Activated naive CD8-positive, alpha-beta T cell treated with anti-CD3 and anti-CD28 coated beads, Interleukin-2, amount 10 ng/mL, durations not matched to agents 7 days and 5 days (primary cell): ENCODE results near the gene CKS1B. TPM values are rescaled to one million over a fixed set of nuclear protein-coding genes. Genes with fewer than 3 reads are reported as not detected.

Source experiments
- ATAC-seq: fragments of 150-1000 bp; cut with Tn5 transposase; one replicate; pipeline ENCODE4 v1.10.0; 2021; ENCODE audit warnings: low read depth, moderate library complexity
- POLR2A ChIA-PET: fragments of 350-600 bp; sonication (Branson Sonifier 250); formaldehyde crosslinking; loops from one replicate; lab custom pipeline; 2021; ENCODE audit warnings: antibody characterized with exemption; lab: Charles Lee
- DNase-seq: peaks from one replicate; pipeline ENCODE4 v3.0.0; 2021
- H3K27ac Mint-ChIP-seq: one replicate; pipeline ENCODE4 v1.8.0; 2022; ENCODE audit warnings: mild to moderate bottlenecking, mixed read lengths
- H3K27me3 Mint-ChIP-seq: one replicate; pipeline ENCODE4 v1.8.0; 2022; ENCODE audit warnings: mild to moderate bottlenecking, moderate library complexity, mixed read lengths
- H3K36me3 Mint-ChIP-seq: one replicate; pipeline ENCODE4 v1.8.0; 2021; ENCODE audit warnings: mild to moderate bottlenecking, mixed read lengths
- H3K4me1 Mint-ChIP-seq: one replicate; pipeline ENCODE4 v1.8.0; 2021; ENCODE audit warnings: mixed read lengths
- H3K4me3 Mint-ChIP-seq: one replicate; pipeline ENCODE4 v1.8.0; 2022; ENCODE audit warnings: mild to moderate bottlenecking, moderate library complexity, mixed read lengths
- H3K9me3 Mint-ChIP-seq: one replicate; pipeline ENCODE4 v1.8.0; 2021; ENCODE audit warnings: mixed read lengths
- microRNA-seq: library from miRNA; unstranded; fragments of <30 nt; microRNA quantifications from one replicate; pipeline ENCODE4 v1.2.0, GENCODE V29; 2022
- total RNA-seq, 2 experiments: library from RNA; stranded (reverse); gene quantifications; one replicate each; pipeline ENCODE4 v1.2.3, GENCODE V29; 2021

CKS1B gene
- total RNA-seq, 2 experiments from 2014 or later, result 112 to 114 TPM

GRCh38 chr1:155022136-155022926 is 47.9 kb downstream of the CKS1B start:
- DNase-seq (no peak), ATAC-seq (no peak)
- Mint-ChIP-seq H3K27me3 (peaks cover 12% of the 10 kb centered on the region), H3K27ac (no peak overlapping the region), H3K4me1 (peaks cover 9% of the 10 kb centered on the region), H3K4me3 (no peak overlapping the region), H3K9me3 (no peaks in the 10 kb centered on the region), H3K36me3 (peaks cover 4% of the 10 kb centered on the region)
- POLR2A ChIA-PET, result no interaction called here

- Mint-ChIP-seq H3K36me3 (peaks cover 4% of the 10 kb centered on the region), H3K4me3 (no peak overlapping the region), H3K27ac (no peak overlapping the region), H3K9me3 (no peaks in the 10 kb centered on the region), H3K4me1 (peaks cover 6% of the 10 kb centered on the region), H3K27me3 (peaks cover 12% of the 10 kb centered on the region)
- ATAC-seq (no peak), DNase-seq (no peak)
- POLR2A ChIA-PET, result no interaction called here
These were observed 48.4 kb downstream of the CKS1B start for GRCh38 chr1:155022927-155023236.

GRCh38 chr1:155023627-155024026 is 49.1 kb downstream of the CKS1B start:
- Mint-ChIP-seq H3K27ac (no peak overlapping the region), H3K9me3 (no peaks in the 10 kb centered on the region), H3K27me3 (peaks cover 12% of the 10 kb centered on the region), H3K4me3 (no peak overlapping the region), H3K4me1 (peaks cover 4% of the 10 kb centered on the region), H3K36me3 (peaks cover 4% of the 10 kb centered on the region)
- ATAC-seq (no peak), DNase-seq (no peak)
- POLR2A ChIA-PET, result no interaction called here

- Mint-ChIP-seq H3K9me3 (no peaks in the 10 kb centered on the region), H3K36me3 (peaks cover 3% of the 10 kb centered on the region), H3K27me3 (peaks cover 12% of the 10 kb centered on the region), H3K27ac (no peak overlapping the region), H3K4me1 (peaks cover 3% of the 10 kb centered on the region), H3K4me3 (no peak overlapping the region)
- ATAC-seq (no peak), DNase-seq (no peak)
- POLR2A ChIA-PET, result no interaction called here
These were observed 49.8 kb downstream of the CKS1B start for GRCh38 chr1:155024315-155024714.

- DNase-seq, result no peak
- H3K36me3 Mint-ChIP-seq, result no peaks in the 10 kb centered on the region
- H3K9me3 Mint-ChIP-seq, result no peaks in the 10 kb centered on the region
- H3K4me1 Mint-ChIP-seq, result no peaks in the 10 kb centered on the region
- H3K27ac Mint-ChIP-seq, result no peak overlapping the region
- POLR2A ChIA-PET, result no interaction called here
- H3K27me3 Mint-ChIP-seq, result peaks cover 8% of the 10 kb centered on the region
- H3K4me3 Mint-ChIP-seq, result no peak overlapping the region
- no peak for ATAC-seq
These were observed 51.7 kb downstream of the CKS1B start for GRCh38 chr1:155026154-155026553.

GRCh38 chr1:155026588-155026987 is 52.1 kb downstream of the CKS1B start:
- Mint-ChIP-seq H3K27me3 (peaks cover 8% of the 10 kb centered on the region), H3K4me3 (no peak overlapping the region), H3K27ac (no peak overlapping the region), H3K36me3 (no peaks in the 10 kb centered on the region), H3K9me3 (no peaks in the 10 kb centered on the region), H3K4me1 (no peaks in the 10 kb centered on the region)
- POLR2A ChIA-PET, result no interaction called here
- DNase-seq (no peak), ATAC-seq (no peak)

Small RNA genes within 50 kb of the gene (microRNA-seq; reads per million reads assigned to microRNA genes)
- not detected for gene MIR4258

Other genes starting within 250 kb of the CKS1B start
- gene KCNN3, start 104.4 kb upstream of the CKS1B start, total RNA-seq, result under 1 TPM in 1 of 2 experiments, not detected in 1; 0.06 TPM
- 10 to 100 TPM; 25.6 to 26.4 TPM for gene PMVK, start 38.0 kb upstream of the CKS1B start, total RNA-seq
- gene PBXIP1, start 18.6 kb upstream of the CKS1B start, total RNA-seq, result 100 to 1,000 TPM; 149 to 155 TPM
- 10 to 100 TPM; 55.3 TPM for gene PYGO2, start 12.9 kb upstream of the CKS1B start, total RNA-seq
- 10 to 100 TPM; 67.4 to 72.3 TPM for gene SHC1, start 3.9 kb upstream of the CKS1B start, total RNA-seq
- 10 to 100 TPM; 46.2 to 48.9 TPM for gene FLAD1, start 8.7 kb downstream of the CKS1B start, total RNA-seq
- gene LENEP, start 18.9 kb downstream of the CKS1B start, total RNA-seq, result 1 to 10 TPM; 1.1 to 1.9 TPM
- 10 to 100 TPM; 41.4 to 48.4 TPM for gene ZBTB7B, start 28.1 kb downstream of the CKS1B start, total RNA-seq
- 1 to 10 TPM in 1 of 2 experiments, under 1 TPM in 1; 0.91 to 1.4 TPM for gene DCST2, start 59.1 kb downstream of the CKS1B start, total RNA-seq
- not detected for gene DCST1, start 59.1 kb downstream of the CKS1B start, total RNA-seq
- 10 to 100 TPM; 37.0 to 37.3 TPM for gene ADAM15, start 76.6 kb downstream of the CKS1B start, total RNA-seq
- gene EFNA4, start 89.1 kb downstream of the CKS1B start, total RNA-seq, result 1 to 10 TPM; 7.9 to 8.1 TPM
- 1 to 10 TPM; 3.6 to 4.2 TPM for gene EFNA3, start 104.2 kb downstream of the CKS1B start, total RNA-seq
- gene EFNA1, start 153.2 kb downstream of the CKS1B start, total RNA-seq, result under 1 TPM; 0.25 to 0.48 TPM
- gene SLC50A1, start 161.2 kb downstream of the CKS1B start, total RNA-seq, result 10 to 100 TPM; 40.7 to 45.0 TPM
- 10 to 100 TPM; 60.0 to 71.1 TPM for gene DPM3, start 165.8 kb downstream of the CKS1B start, total RNA-seq
- 100 to 1,000 TPM; 146 to 170 TPM for gene KRTCAP2, start 198.6 kb downstream of the CKS1B start, total RNA-seq
- 10 to 100 TPM; 12.4 to 13.4 TPM for gene TRIM46, start 199.2 kb downstream of the CKS1B start, total RNA-seq
- gene THBS3, start 233.2 kb downstream of the CKS1B start, total RNA-seq, result 10 to 100 TPM; 25.1 to 26.3 TPM
- 10 to 100 TPM; 31.5 to 31.7 TPM for gene MTX1, start 234.0 kb downstream of the CKS1B start, total RNA-seq